Ovary (tissue), 3 donors: ENCODE measurements around the gene FRY.

ENCODE experiments used
- CTCF ChIP-seq, 3 donors: fragments of 450-650 bp in 2 of 3; fragments of 200-600 bp in 1 of 3; IDR thresholded peaks; one replicate each; pipeline versions ENCODE4 v1.5.1 to v1.8.0; 2016 to 2022; ENCODE audit warnings: antibody characterized with exemption in 3 of 3, mild to moderate bottlenecking in 1 of 3
- EP300 ChIP-seq: sonication (generic); formaldehyde crosslinking; IDR thresholded peaks from one replicate; pipeline ENCODE4 v1.6.1; 2017; ENCODE audit warnings: antibody characterized with exemption
- donor health status: DM: no; HTN: no; CAD: no.

- TF ChIP-seq CTCF (IDR thresholded peaks at IDR 0.05) = no peak
- no peak for TF ChIP-seq EP300
These were observed 4.6 kb downstream of the FRY start for GRCh38 chr13:32036126-32036695.
